ENCODE data around the gene CEMIP2.

The CEMIP2 gene

DNA sequence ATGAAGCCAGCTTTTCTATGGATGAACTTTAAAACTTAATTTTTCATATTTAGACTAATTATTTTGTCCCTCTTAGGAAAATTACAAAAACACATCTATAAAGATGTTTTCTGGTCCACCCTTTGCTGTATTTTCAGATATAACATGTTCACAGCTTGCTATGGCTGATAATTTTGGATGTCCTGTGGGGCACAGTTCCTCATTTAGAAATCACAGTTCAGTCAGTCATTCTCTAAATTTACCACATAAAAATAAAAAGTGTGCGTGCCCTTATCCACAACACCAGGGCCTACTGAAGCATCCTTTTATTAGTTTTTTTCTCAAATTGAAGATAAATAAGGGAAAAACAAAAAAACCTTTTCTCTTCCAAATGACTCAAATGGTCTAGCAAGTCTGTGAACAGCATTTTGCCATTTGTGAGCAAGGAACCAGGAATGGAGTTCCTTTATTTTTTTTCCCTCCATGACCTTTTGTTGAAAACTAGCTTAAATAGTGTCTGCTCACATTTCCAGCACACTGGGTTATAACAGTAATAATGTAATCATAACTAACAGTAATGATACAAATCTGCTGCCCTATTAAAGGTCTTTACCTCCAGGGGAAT, 87.1 kb downstream of the CEMIP2 start:
- H3K27ac ChIP-seq = no peak overlapping the region
- no peaks in the 10 kb centered on the region for H3K9me3 ChIP-seq (ENCODE audit: low read depth, low read length)
- TF ChIP-seq EZH2 (IDR thresholded peaks at IDR 0.05) = no peak
- TF ChIP-seq POLR2AphosphoS5 (IDR thresholded peaks at IDR 0.05; ENCODE audit: borderline replicate concordance, low read depth, low read length) = no peak
- TF ChIP-seq FOXP2 (optimal IDR thresholded peaks at IDR 0.05; ENCODE audit: control extremely low read depth, extremely low read length, insufficient read depth) = no peak
- no peak overlapping the region for H3K4me3 ChIP-seq
- no peak overlapping the region for H3K9ac ChIP-seq (ENCODE audit: insufficient read length)
- no peaks in the 10 kb centered on the region for H3K36me3 ChIP-seq (ENCODE audit: insufficient read depth, low read length)
- no peak for DNase-seq (ENCODE audit: low read depth, low spot score)

DNA sequence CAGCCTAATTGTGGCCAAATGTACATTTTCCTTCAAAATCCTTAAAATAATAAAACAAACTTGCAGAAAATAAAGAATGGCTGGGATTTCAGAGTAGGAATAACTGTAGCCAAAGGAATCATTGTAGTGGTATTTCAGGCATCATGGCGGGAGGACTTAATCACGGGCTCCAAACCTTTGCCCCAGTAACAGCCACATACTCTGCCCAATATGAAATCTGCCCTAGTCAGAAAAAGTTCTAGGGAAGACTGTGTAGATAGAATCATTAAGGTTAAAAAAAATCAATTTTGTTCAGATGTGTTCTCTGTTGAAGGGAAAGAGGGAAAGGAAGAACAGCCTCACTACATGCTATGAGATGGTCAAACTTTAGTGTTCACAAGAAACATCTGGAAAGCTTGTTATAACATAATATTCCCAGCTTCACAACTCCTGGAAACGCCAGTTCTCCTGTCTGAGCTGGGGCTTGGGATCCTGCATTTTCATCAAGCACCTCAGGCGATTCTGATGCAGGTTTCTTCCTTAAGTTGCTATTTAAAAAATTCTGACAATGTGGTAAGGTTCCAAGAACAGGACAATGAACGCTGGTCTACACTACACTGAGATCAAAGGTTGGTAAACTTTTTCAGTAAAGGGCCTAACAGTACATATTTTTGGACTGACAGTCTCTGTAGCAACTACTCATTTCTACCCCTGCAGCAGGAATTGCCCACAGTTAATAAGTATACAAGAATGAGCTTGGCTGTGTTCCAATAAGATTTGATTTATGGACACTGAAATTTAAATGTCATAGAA, 87.9 kb downstream of the CEMIP2 start:
- peak; percentile 34 for DNase-seq (ENCODE audit: low read depth, low spot score)
- Histone ChIP-seq H3K9ac (ENCODE audit: insufficient read length) (no peak overlapping the region), H3K36me3 (ENCODE audit: insufficient read depth, low read length) (no peaks in the 10 kb centered on the region), H3K9me3 (ENCODE audit: low read depth, low read length) (no peaks in the 10 kb centered on the region), H3K27ac (0 out of 2 replicates have a peak overlapping the region, but pooled peaks have one; percentile 13), H3K4me3 (no peak overlapping the region)
- no peak for TF ChIP-seq FOXP2 (optimal IDR thresholded peaks at IDR 0.05; ENCODE audit: control extremely low read depth, extremely low read length, insufficient read depth)
- no peak for TF ChIP-seq POLR2AphosphoS5 (IDR thresholded peaks at IDR 0.05; ENCODE audit: borderline replicate concordance, low read depth, low read length)
- TF ChIP-seq EZH2 (IDR thresholded peaks at IDR 0.05) = no peak

DNA sequence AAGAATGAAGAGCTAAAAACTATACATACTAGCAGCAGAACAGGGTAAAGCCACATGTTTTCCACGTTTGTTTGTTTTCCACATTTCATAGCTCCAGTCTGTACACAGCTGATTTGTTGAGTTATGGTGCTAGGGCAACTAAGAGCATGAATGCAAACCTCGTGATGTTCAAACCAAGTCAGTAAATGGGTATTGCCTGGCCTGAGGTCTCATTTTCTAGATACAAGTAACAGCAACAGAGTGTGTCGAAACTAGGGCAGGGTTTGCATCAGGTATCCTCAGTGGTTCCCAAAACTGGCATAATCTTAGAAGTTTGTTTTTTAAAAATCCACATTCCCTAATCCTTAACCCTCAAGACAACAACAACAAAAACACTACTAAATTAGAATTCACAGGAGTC, 89.3 kb downstream of the CEMIP2 start:
- no peak overlapping the region for H3K4me3 ChIP-seq
- H3K9me3 ChIP-seq (ENCODE audit: low read depth, low read length) = no peaks in the 10 kb centered on the region
- DNase-seq (ENCODE audit: low read depth, low spot score) = no peak
- no peak overlapping the region for H3K27ac ChIP-seq
- H3K36me3 ChIP-seq (ENCODE audit: insufficient read depth, low read length) = no peaks in the 10 kb centered on the region
- TF ChIP-seq FOXP2 (optimal IDR thresholded peaks at IDR 0.05; ENCODE audit: control extremely low read depth, extremely low read length, insufficient read depth) (no peak), POLR2AphosphoS5 (IDR thresholded peaks at IDR 0.05; ENCODE audit: borderline replicate concordance, low read depth, low read length) (no peak), EZH2 (IDR thresholded peaks at IDR 0.05) (no peak)
- no peak overlapping the region for H3K9ac ChIP-seq (ENCODE audit: insufficient read length)

DNA sequence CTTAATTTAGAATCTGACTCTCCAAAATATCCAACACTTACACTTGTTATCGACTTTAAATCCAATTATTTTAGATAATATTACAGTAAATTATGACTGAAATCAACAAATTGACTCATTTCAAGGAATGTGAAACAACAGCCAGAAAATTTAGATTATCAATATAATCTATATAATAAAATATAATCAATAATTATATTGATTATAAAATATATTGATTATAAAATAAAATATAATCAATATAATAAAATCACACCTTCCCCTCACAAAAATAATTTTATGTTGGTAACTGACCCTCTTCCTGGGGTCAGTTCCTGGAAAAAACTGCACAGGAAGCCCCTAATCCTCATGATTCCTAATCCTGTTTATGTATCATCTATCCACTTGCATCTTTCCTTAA, 91.1 kb downstream of the CEMIP2 start:
- H3K4me3 ChIP-seq = no peak overlapping the region
- DNase-seq (ENCODE audit: low read depth, low spot score) = no peak
- no peak overlapping the region for H3K9ac ChIP-seq (ENCODE audit: insufficient read length)
- H3K27ac ChIP-seq = no peak overlapping the region
- H3K9me3 ChIP-seq (ENCODE audit: low read depth, low read length) = no peaks in the 10 kb centered on the region
- H3K36me3 ChIP-seq (ENCODE audit: insufficient read depth, low read length) = no peaks in the 10 kb centered on the region
- TF ChIP-seq POLR2AphosphoS5 (IDR thresholded peaks at IDR 0.05; ENCODE audit: borderline replicate concordance, low read depth, low read length) = no peak
- no peak for TF ChIP-seq EZH2 (IDR thresholded peaks at IDR 0.05)
- no peak for TF ChIP-seq FOXP2 (optimal IDR thresholded peaks at IDR 0.05; ENCODE audit: control extremely low read depth, extremely low read length, insufficient read depth)

DNA sequence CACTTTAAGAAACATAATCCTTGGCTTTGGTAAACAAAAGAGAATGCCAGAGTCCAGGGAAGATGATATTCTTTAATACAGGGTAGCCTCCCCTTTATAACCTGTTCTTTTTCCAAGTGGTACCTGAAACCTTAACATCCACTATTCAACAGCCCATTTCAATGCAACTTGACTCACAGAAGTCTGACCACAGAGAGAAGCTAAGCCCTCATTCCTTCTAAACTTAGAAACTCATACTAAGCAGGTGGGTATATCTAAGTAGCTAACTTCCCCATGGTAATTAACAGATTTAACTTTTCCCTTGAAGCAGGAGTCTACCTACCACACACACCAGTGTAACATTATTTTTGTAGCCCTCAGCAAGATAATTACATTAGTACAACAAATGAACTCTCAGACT, 91.9 kb downstream of the CEMIP2 start:
- Histone ChIP-seq H3K4me3 (no peak overlapping the region), H3K9ac (ENCODE audit: insufficient read length) (no peak overlapping the region), H3K36me3 (ENCODE audit: insufficient read depth, low read length) (no peaks in the 10 kb centered on the region), H3K9me3 (ENCODE audit: low read depth, low read length) (no peaks in the 10 kb centered on the region), H3K27ac (no peak overlapping the region)
- DNase-seq (ENCODE audit: low read depth, low spot score) = no peak
- TF ChIP-seq FOXP2 (optimal IDR thresholded peaks at IDR 0.05; ENCODE audit: control extremely low read depth, extremely low read length, insufficient read depth) = no peak
- TF ChIP-seq EZH2 (IDR thresholded peaks at IDR 0.05) = no peak
- TF ChIP-seq POLR2AphosphoS5 (IDR thresholded peaks at IDR 0.05; ENCODE audit: borderline replicate concordance, low read depth, low read length) = no peak

DNA sequence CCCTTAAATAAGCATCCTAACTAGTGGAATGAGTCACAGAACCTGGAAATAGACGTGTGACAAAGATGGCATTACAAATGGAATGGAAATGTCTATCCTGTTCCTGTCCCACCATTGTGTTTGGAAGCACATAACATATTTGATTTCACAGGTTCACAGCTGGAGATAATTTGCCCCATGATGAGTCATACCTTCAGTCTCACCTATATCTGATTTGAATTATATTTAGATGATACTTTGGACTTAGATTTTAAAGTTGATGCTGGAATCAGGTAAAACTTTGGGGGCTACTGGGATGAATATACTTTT, 92.5 kb downstream of the CEMIP2 start:
- TF ChIP-seq POLR2AphosphoS5 (IDR thresholded peaks at IDR 0.05; ENCODE audit: borderline replicate concordance, low read depth, low read length) (no peak), EZH2 (IDR thresholded peaks at IDR 0.05) (no peak), FOXP2 (optimal IDR thresholded peaks at IDR 0.05; ENCODE audit: control extremely low read depth, extremely low read length, insufficient read depth) (no peak)
- no peak for DNase-seq (ENCODE audit: low read depth, low spot score)
- Histone ChIP-seq H3K4me3 (no peak overlapping the region), H3K9me3 (ENCODE audit: low read depth, low read length) (no peaks in the 10 kb centered on the region), H3K9ac (ENCODE audit: insufficient read length) (no peak overlapping the region), H3K36me3 (ENCODE audit: insufficient read depth, low read length) (no peaks in the 10 kb centered on the region), H3K27ac (no peak overlapping the region)

DNA sequence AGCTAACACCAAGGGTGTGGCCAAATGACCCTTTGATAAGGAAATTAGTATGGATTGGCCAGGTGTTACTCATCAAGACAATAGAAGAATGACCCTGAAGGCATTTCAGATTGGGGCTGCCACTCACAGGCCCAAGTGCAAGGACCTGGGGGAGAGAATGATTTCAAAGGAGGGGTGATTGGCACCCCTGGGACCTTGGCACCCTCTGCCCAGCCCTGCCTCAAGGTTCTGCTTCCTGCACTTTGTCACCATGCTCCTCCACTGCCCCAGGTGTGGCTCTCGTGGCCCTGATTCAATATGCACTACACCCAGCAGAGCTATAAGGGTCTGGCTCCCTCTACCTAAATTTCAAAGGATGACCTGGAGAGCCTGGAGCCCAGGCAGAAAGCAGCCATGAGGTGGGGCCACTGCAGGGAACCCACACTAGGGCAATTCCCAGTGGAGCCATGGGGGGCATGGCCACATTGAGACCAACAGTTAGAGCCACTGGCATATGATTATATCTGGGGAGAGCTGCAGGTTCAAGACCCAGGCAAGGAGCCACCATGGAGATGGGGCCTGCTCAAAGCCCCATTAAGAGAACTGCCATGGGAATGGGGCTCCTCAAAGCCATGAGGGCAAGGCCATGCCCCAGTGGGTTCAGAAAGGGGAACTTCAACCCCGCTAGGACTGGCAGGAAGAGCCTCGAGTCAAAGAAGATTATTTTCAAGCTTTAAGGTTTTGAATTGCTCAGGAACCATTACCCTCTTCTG, 93.0 kb downstream of the CEMIP2 start:
- Histone ChIP-seq H3K4me3 (no peak overlapping the region), H3K27ac (no peak overlapping the region), H3K9ac (ENCODE audit: insufficient read length) (no peak overlapping the region), H3K36me3 (ENCODE audit: insufficient read depth, low read length) (no peaks in the 10 kb centered on the region), H3K9me3 (ENCODE audit: low read depth, low read length) (no peaks in the 10 kb centered on the region)
- no peak for DNase-seq (ENCODE audit: low read depth, low spot score)
- TF ChIP-seq POLR2AphosphoS5 (IDR thresholded peaks at IDR 0.05; ENCODE audit: borderline replicate concordance, low read depth, low read length) (no peak), FOXP2 (optimal IDR thresholded peaks at IDR 0.05; ENCODE audit: control extremely low read depth, extremely low read length, insufficient read depth) (no peak), EZH2 (IDR thresholded peaks at IDR 0.05) (no peak)

DNA sequence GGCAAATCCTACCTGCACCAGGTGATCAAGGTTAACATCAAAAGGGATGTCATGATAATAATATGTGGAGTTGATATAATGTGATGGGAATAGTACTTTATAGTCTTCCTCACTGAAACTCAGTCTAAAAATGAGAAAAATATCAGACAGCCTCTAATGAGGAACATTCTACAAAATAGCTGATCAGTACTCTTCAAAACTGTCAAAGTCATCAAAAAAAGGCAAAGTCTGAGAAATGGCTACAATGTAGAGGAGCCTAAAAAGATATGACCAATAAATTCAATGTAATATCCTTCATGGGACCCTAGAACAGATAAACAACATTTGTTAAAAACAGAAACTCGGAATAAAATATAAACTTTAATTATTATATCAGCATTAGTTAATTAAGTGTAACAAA, 95.7 kb downstream of the CEMIP2 start:
- no peak for DNase-seq (ENCODE audit: low read depth, low spot score)
- H3K9me3 ChIP-seq (ENCODE audit: low read depth, low read length) = no peaks in the 10 kb centered on the region

More for the DNA sequence above, 95.7 kb downstream of the CEMIP2 start:
- Histone ChIP-seq H3K27ac (no peak overlapping the region), H3K36me3 (ENCODE audit: insufficient read depth, low read length) (no peaks in the 10 kb centered on the region), H3K9ac (ENCODE audit: insufficient read length) (no peak overlapping the region), H3K4me3 (no peak overlapping the region)
- TF ChIP-seq POLR2AphosphoS5 (IDR thresholded peaks at IDR 0.05; ENCODE audit: borderline replicate concordance, low read depth, low read length) (no peak), EZH2 (IDR thresholded peaks at IDR 0.05) (no peak), FOXP2 (optimal IDR thresholded peaks at IDR 0.05; ENCODE audit: control extremely low read depth, extremely low read length, insufficient read depth) (no peak)
